ENCODE measurements around the gene DNAJC17. TPM values are rescaled to one million over a fixed set of nuclear protein-coding genes. Genes with fewer than 3 reads are reported as not detected.

Gene DNAJC17
- total and polyA plus RNA-seq, 2 donors (not counting 1 experiment from before 2014, with no cell fraction given): 30.5 to 46.1 TPM

- 100% methylated on average over 1 of the region's 2 CpGs for WGBS (ENCODE audit: insufficient coverage)
- Mint-ChIP-seq H3K4me1 (peaks cover 19% of the 10 kb centered on the region), H3K27ac (no peak overlapping the region), H3K27me3 (no peaks in the 10 kb centered on the region), H3K9me3 (ENCODE audit: insufficient read depth) (no peaks in the 10 kb centered on the region), H3K4me3 (no peak overlapping the region)
- ATAC-seq (ENCODE audit: low read depth) (no peak), DNase-seq (no peak)
- ChIA-PET CTCF (interaction anchor here (0.9 to 7.1 kb wide), 10 partner anchors 9 to 267 kb away, joined by 3 to 99 read pairs (median 6); partner anchors contain the start of genes C15orf62 and VPS18), POLR2A (no interaction called here)
- Histone ChIP-seq H3K27ac (ENCODE audit: low read length in 2 of 2) (no peak overlapping the region), H3K36me3 (replicated peaks in 1 of 2; ENCODE audit: control extremely low read depth in 1 of 2, control insufficient read depth in 1 of 2, extremely low read depth in 1 of 2, insufficient read depth in 2 of 2, low read length in 1 of 2) (peaks cover 2 to 3% of the 10 kb centered on the region in 2 experiments), H3K4me3 (ENCODE audit: control extremely low read depth in 1 of 5, extremely low read depth in 1 of 5, insufficient read depth in 1 of 5, low read depth in 2 of 5, low read length in 4 of 5) (no peak overlapping the region), H3K27me3 (replicated peaks in 1 of 4; ENCODE audit: control extremely low read depth in 1 of 4, control insufficient read depth in 3 of 4, insufficient read depth in 4 of 4, low read length in 3 of 4) (no peaks in the 10 kb centered on the region), H3K79me2 (ENCODE audit: control insufficient read depth, insufficient read depth, low read length) (peaks cover 54% of the 10 kb centered on the region), H2AFZ (ENCODE audit: insufficient read depth, low read depth, low read length, poor library complexity, severe bottlenecking) (no peak overlapping the region), H3K9ac (ENCODE audit: low read length) (no peak overlapping the region), H3K9me3 (ENCODE audit: control extremely low read depth in 1 of 3, control insufficient read depth in 2 of 3, insufficient read depth in 1 of 3, low read length in 2 of 3) (no peaks in the 10 kb centered on the region), H4K20me1 (ENCODE audit: control insufficient read depth, insufficient read depth, low read length, poor library complexity, severe bottlenecking) (peaks cover 33% of the 10 kb centered on the region), H3K4me1 (ENCODE audit: control insufficient read depth in 2 of 2, insufficient read depth in 2 of 2, low read length in 2 of 2) (peaks cover 8 to 11% of the 10 kb centered on the region in 2 donors), H3K4me2 (replicated peaks; ENCODE audit: low read depth, low read length, poor library complexity, severe bottlenecking) (no peak overlapping the region)
- intact Hi-C loops (cut with micrococcal nuclease): no loop called here
- no peak for TF ChIP-seq CTCF (IDR thresholded peaks at IDR 0.05)
- no peak for TF ChIP-seq EZH2 (IDR thresholded peaks at IDR 0.05; ENCODE audit: borderline replicate concordance, insufficient read depth, low read depth, low read length, poor library complexity, severe bottlenecking)
These were observed 21.5 kb downstream of the DNAJC17 start for GRCh38 chr15:40785814-40786213.

GRCh38 chr15:40785164-40785563 lies 22.1 kb downstream of the DNAJC17 start:
- no peak overlapping the region for H3K9ac ChIP-seq (ENCODE audit: low read length)
- peaks cover 0 to 3% of the 10 kb centered on the region in 2 experiments for H3K36me3 ChIP-seq (replicated peaks in 1 of 2; ENCODE audit: control extremely low read depth in 1 of 2, control insufficient read depth in 1 of 2, extremely low read depth in 1 of 2, insufficient read depth in 2 of 2, low read length in 1 of 2)
- ChIA-PET POLR2A (no interaction called here), CTCF (interaction anchor here (0.9 to 7.1 kb wide), 11 partner anchors 12 to 266 kb away, joined by 3 to 99 read pairs (median 8); partner anchors contain the start of genes C15orf62, GCHFR and VPS18)
- H3K4me3 Mint-ChIP-seq: no peak overlapping the region
- H4K20me1 ChIP-seq (ENCODE audit: control insufficient read depth, insufficient read depth, low read length, poor library complexity, severe bottlenecking): peaks cover 33% of the 10 kb centered on the region
- no peak overlapping the region for H3K4me3 ChIP-seq (ENCODE audit: control extremely low read depth in 1 of 5, extremely low read depth in 1 of 5, insufficient read depth in 1 of 5, low read depth in 2 of 5, low read length in 4 of 5)
- no peaks in the 10 kb centered on the region for H3K9me3 Mint-ChIP-seq (ENCODE audit: insufficient read depth)
- H3K27me3 ChIP-seq (replicated peaks in 1 of 4; ENCODE audit: control extremely low read depth in 1 of 4, control insufficient read depth in 3 of 4, insufficient read depth in 4 of 4, low read length in 3 of 4): no peaks in the 10 kb centered on the region
- WGBS (ENCODE audit: insufficient coverage): 100% methylated on average over 2 of the region's 3 CpGs
- intact Hi-C loops (cut with micrococcal nuclease): no loop called here
- TF ChIP-seq EZH2 (IDR thresholded peaks at IDR 0.05; ENCODE audit: borderline replicate concordance, insufficient read depth, low read depth, low read length, poor library complexity, severe bottlenecking): no peak
- no peak for TF ChIP-seq CTCF (IDR thresholded peaks at IDR 0.05)
- ATAC-seq (ENCODE audit: low read depth) (no peak), DNase-seq (no peak)
- H3K4me1 Mint-ChIP-seq: peaks cover 19% of the 10 kb centered on the region
- H3K4me1 ChIP-seq (ENCODE audit: control insufficient read depth in 2 of 2, insufficient read depth in 2 of 2, low read length in 2 of 2): peaks cover 8 to 11% of the 10 kb centered on the region in 2 donors
- H3K27me3 Mint-ChIP-seq: no peaks in the 10 kb centered on the region
- H3K9me3 ChIP-seq (ENCODE audit: control extremely low read depth in 1 of 3, control insufficient read depth in 2 of 3, insufficient read depth in 1 of 3, low read length in 2 of 3): no peaks in the 10 kb centered on the region
- H2AFZ ChIP-seq (ENCODE audit: insufficient read depth, low read depth, low read length, poor library complexity, severe bottlenecking): no peak overlapping the region
- no peak overlapping the region for H3K27ac Mint-ChIP-seq
- no peak overlapping the region for H3K4me2 ChIP-seq (replicated peaks; ENCODE audit: low read depth, low read length, poor library complexity, severe bottlenecking)
- peaks cover 49% of the 10 kb centered on the region for H3K79me2 ChIP-seq (ENCODE audit: control insufficient read depth, insufficient read depth, low read length)
- H3K27ac ChIP-seq (ENCODE audit: low read length in 2 of 2): no peak overlapping the region
